ENCODE results near the gene SYNPO2.

SYNPO2 gene

GRCh38 chr4:119110121-119110520, 221.5 kb downstream of the SYNPO2 start:
- no peak for TF ChIP-seq MYC (IDR thresholded peaks at IDR 0.05; ENCODE audit: low read depth, low read length)
- TF ChIP-seq POLR2A (IDR thresholded peaks at IDR 0.05; ENCODE audit: extremely low read depth, insufficient read length) = no peak
- TF ChIP-seq MAX (IDR thresholded peaks at IDR 0.05; ENCODE audit: low read depth, low read length) = no peak
- no peak for TF ChIP-seq CTCF (IDR thresholded peaks at IDR 0.05; ENCODE audit: low read depth, low read length)
- no peak overlapping the region for H3K4me3 ChIP-seq (ENCODE audit: low read depth, low read length)
- DNase-seq (ENCODE audit: low read depth) = no peak

Data from NB4 (cell line).